ENCODE data around the gene LDLRAD4. TPM values are rescaled to one million over a fixed set of nuclear protein-coding genes. Genes with fewer than 3 reads are reported as not detected.

Gene LDLRAD4
- total RNA-seq, 2 donors from 2014 or later: 11.7 to 17.0 TPM

- no peak for TF ChIP-seq CTCF (IDR thresholded peaks at IDR 0.05)
- H3K4me1 ChIP-seq: no peaks in the 10 kb centered on the region
- no peak for DNase-seq
- intact Hi-C loops (cut with DNase I): no loop called here
- no peak overlapping the region for H3K9ac ChIP-seq (ENCODE audit: low read depth in 2 of 2, low read length in 2 of 2)
- no peaks in the 10 kb centered on the region for H3K36me3 ChIP-seq
- no peaks in the 10 kb centered on the region for H3K9me3 ChIP-seq
- H3K27me3 ChIP-seq: no peaks in the 10 kb centered on the region
- no peak overlapping the region for H3K4me3 ChIP-seq
- H3K27ac ChIP-seq: no peak overlapping the region
Observed at GRCh38 chr18:13354402-13354801, 135.8 kb downstream of the LDLRAD4 start.

GRCh38 chr18:13356032-13356431 lies 137.5 kb downstream of the LDLRAD4 start:
- H3K9me3 ChIP-seq: no peaks in the 10 kb centered on the region
- H3K9ac ChIP-seq (ENCODE audit: low read depth in 2 of 2, low read length in 2 of 2): no peak overlapping the region
- H3K4me1 ChIP-seq: no peaks in the 10 kb centered on the region
- no peak overlapping the region for H3K27ac ChIP-seq
- no peaks in the 10 kb centered on the region for H3K27me3 ChIP-seq
- TF ChIP-seq CTCF (IDR thresholded peaks at IDR 0.05): no peak
- no peaks in the 10 kb centered on the region for H3K36me3 ChIP-seq
- intact Hi-C loops (cut with DNase I): no loop called here
- no peak for DNase-seq
- no peak overlapping the region for H3K4me3 ChIP-seq

- no peak overlapping the region for H3K9ac ChIP-seq (ENCODE audit: low read depth in 2 of 2, low read length in 2 of 2)
- no peaks in the 10 kb centered on the region for H3K27me3 ChIP-seq
- H3K9me3 ChIP-seq: no peaks in the 10 kb centered on the region
- intact Hi-C loops (cut with DNase I): no loop called here
- no peak overlapping the region for H3K27ac ChIP-seq
- no peak for TF ChIP-seq CTCF (IDR thresholded peaks at IDR 0.05)
- no peaks in the 10 kb centered on the region for H3K4me1 ChIP-seq
- DNase-seq: no peak
- no peaks in the 10 kb centered on the region for H3K36me3 ChIP-seq
- no peak overlapping the region for H3K4me3 ChIP-seq
Observed at GRCh38 chr18:13357289-13357688, 138.7 kb downstream of the LDLRAD4 start.

- H3K27me3 ChIP-seq: no peaks in the 10 kb centered on the region
- H3K27ac ChIP-seq: no peak overlapping the region
- DNase-seq: no peak
- no peak for TF ChIP-seq CTCF (IDR thresholded peaks at IDR 0.05)
- no peaks in the 10 kb centered on the region for H3K9me3 ChIP-seq
- no peak overlapping the region for H3K9ac ChIP-seq (ENCODE audit: low read depth in 2 of 2, low read length in 2 of 2)
- H3K4me3 ChIP-seq: no peak overlapping the region
- intact Hi-C loops (cut with DNase I): no loop called here
- H3K36me3 ChIP-seq: no peaks in the 10 kb centered on the region
- no peaks in the 10 kb centered on the region for H3K4me1 ChIP-seq
Observed at GRCh38 chr18:13359210-13359609, 140.7 kb downstream of the LDLRAD4 start.

GRCh38 chr18:13361431-13361830 lies 142.9 kb downstream of the LDLRAD4 start:
- H3K4me3 ChIP-seq: no peak overlapping the region
- no peak overlapping the region for H3K27ac ChIP-seq
- H3K9ac ChIP-seq (ENCODE audit: low read depth in 2 of 2, low read length in 2 of 2): no peak overlapping the region
- H3K27me3 ChIP-seq: no peaks in the 10 kb centered on the region
- H3K9me3 ChIP-seq: no peaks in the 10 kb centered on the region
- no peak for TF ChIP-seq CTCF (IDR thresholded peaks at IDR 0.05)
- no peak for DNase-seq
- H3K36me3 ChIP-seq: no peaks in the 10 kb centered on the region
- intact Hi-C loops (cut with DNase I): no loop called here
- no peaks in the 10 kb centered on the region for H3K4me1 ChIP-seq

GRCh38 chr18:13362051-13362450 lies 143.5 kb downstream of the LDLRAD4 start:
- no peak for DNase-seq
- no peak overlapping the region for H3K27ac ChIP-seq
- TF ChIP-seq CTCF (IDR thresholded peaks at IDR 0.05): no peak
- no peaks in the 10 kb centered on the region for H3K9me3 ChIP-seq
- no peaks in the 10 kb centered on the region for H3K4me1 ChIP-seq
- H3K9ac ChIP-seq (ENCODE audit: low read depth in 2 of 2, low read length in 2 of 2): no peak overlapping the region
- H3K4me3 ChIP-seq: no peak overlapping the region
- intact Hi-C loops (cut with DNase I): no loop called here
- H3K27me3 ChIP-seq: no peaks in the 10 kb centered on the region
- no peaks in the 10 kb centered on the region for H3K36me3 ChIP-seq
